Testis (tissue), 2 donors: Measurements from ENCODE around the gene PRKN.

ENCODE experiments used
- POLR2A ChIP-seq: fragments of 450-650 bp; IDR thresholded peaks from one replicate; pipeline ENCODE4 v1.6.1; 2017; ENCODE audit warnings: antibody characterized with exemption, mild to moderate bottlenecking, moderate library complexity
- TF ChIP-seq, protein P1 (sequence below), 3 experiments: fragments of 450-650 bp in 2 of 3; fragments of 200-600 bp in 1 of 3; sonication (generic) in 1 of 3; IDR thresholded peaks; one replicate each; pipeline ENCODE4 v1.5.1; 2016 to 2019; ENCODE audit warnings: antibody characterized with exemption in 3 of 3, mild to moderate bottlenecking in 2 of 3, moderate library complexity in 1 of 3

GRCh38 chr6:161534264-161534873, 1193.2 kb downstream of the PRKN start:
- TF ChIP-seq, protein P1, sequence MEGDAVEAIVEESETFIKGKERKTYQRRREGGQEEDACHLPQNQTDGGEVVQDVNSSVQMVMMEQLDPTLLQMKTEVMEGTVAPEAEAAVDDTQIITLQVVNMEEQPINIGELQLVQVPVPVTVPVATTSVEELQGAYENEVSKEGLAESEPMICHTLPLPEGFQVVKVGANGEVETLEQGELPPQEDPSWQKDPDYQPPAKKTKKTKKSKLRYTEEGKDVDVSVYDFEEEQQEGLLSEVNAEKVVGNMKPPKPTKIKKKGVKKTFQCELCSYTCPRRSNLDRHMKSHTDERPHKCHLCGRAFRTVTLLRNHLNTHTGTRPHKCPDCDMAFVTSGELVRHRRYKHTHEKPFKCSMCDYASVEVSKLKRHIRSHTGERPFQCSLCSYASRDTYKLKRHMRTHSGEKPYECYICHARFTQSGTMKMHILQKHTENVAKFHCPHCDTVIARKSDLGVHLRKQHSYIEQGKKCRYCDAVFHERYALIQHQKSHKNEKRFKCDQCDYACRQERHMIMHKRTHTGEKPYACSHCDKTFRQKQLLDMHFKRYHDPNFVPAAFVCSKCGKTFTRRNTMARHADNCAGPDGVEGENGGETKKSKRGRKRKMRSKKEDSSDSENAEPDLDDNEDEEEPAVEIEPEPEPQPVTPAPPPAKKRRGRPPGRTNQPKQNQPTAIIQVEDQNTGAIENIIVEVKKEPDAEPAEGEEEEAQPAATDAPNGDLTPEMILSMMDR (IDR thresholded peaks at IDR 0.05), result no peak
- TF ChIP-seq POLR2A, result no peak
